ENCODE results near the gene SEPHS2.
A peak's percentile ranks its signal among the peaks of the same experiment; 100 is the strongest.
"Not testable (repeated sequence)": the region's sequence is repeated elsewhere in the genome, so short reads cannot be mapped to it uniquely, and the experiment has no call there.

Gene SEPHS2

GRCh38 chr16:30397056-30397455 lies 48.6 kb downstream of the SEPHS2 start:
- DNase-seq: no peak

GRCh38 chr16:30396627-30397026 lies 49.0 kb downstream of the SEPHS2 start:
- DNase-seq: not testable (repeated sequence)

- DNase-seq: no peak
These were observed 49.6 kb downstream of the SEPHS2 start for GRCh38 chr16:30395992-30396585.

GRCh38 chr16:30395155-30395991 lies 50.3 kb downstream of the SEPHS2 start, which contains the start of gene ZNF48:
Gene ZNF48 (plus strand): TSS chr16:30395420. CDS start chr16:30395795, 375 bp downstream.
- peak; percentile 88 for DNase-seq

GRCh38 chr16:30394592-30395154 lies 51.0 kb downstream of the SEPHS2 start:
- no peak for DNase-seq
